HUES48 (cell line): ENCODE data around the gene FHIT.

ENCODE experiments used
- H3K27ac ChIP-seq: one replicate; pipeline ENCODE4 v1.7.0; 2013; ENCODE audit warnings: low read depth, low read length, inconsistent platforms
- H3K27me3 ChIP-seq: 2 replicates; pipeline ENCODE4 v1.6.1; 2013; ENCODE audit warnings: mild to moderate bottlenecking, low read length; ENCODE audit not compliant: control insufficient read depth, insufficient read depth
- H3K36me3 ChIP-seq: 2 replicates; pipeline ENCODE4 v1.6.1; 2013; ENCODE audit warnings: low read length; ENCODE audit not compliant: control insufficient read depth, insufficient read depth
- H3K4me1 ChIP-seq: 2 replicates; pipeline ENCODE4 v1.6.1; 2013; ENCODE audit warnings: mild to moderate bottlenecking, low read length; ENCODE audit not compliant: control insufficient read depth, insufficient read depth
- H3K4me3 ChIP-seq: 2 replicates; pipeline ENCODE4 v1.5.1; 2013; ENCODE audit warnings: mild to moderate bottlenecking, low read depth, low read length
- H3K9ac ChIP-seq: 2 replicates; pipeline ENCODE4 v1.6.1; 2013; ENCODE audit warnings: mild to moderate bottlenecking, low read depth, low read length, moderate library complexity
- H3K9me3 ChIP-seq: 2 replicates; pipeline ENCODE4 v1.6.1; 2013; ENCODE audit warnings: low read length; ENCODE audit not compliant: control insufficient read depth, insufficient read depth

The FHIT gene

GRCh38 chr3:61251174-61251972 is at the start of gene FHIT:
TSS of gene FHIT (minus strand) at chr3:61251452.
- H3K27ac ChIP-seq = peak within 1 kb of the TSS; percentile 46
- peak within 1 kb of the TSS; percentile 78 for H3K9ac ChIP-seq
- H3K9me3 ChIP-seq = no peaks in the 10 kb centered on the region
- H3K4me3 ChIP-seq = peak within 1 kb of the TSS; percentile 82
- H3K27me3 ChIP-seq = no peaks in the 10 kb centered on the region
- H3K36me3 ChIP-seq = no peaks in the 10 kb centered on the region
- H3K4me1 ChIP-seq = peaks cover 16% of the 10 kb centered on the region

- Histone ChIP-seq H3K4me1 (peaks cover 9% of the 10 kb centered on the region; the same call in 1 of the 2 replicates), H3K9ac (no peak overlapping the region), H3K27me3 (no peaks in the 10 kb centered on the region), H3K9me3 (no peaks in the 10 kb centered on the region), H3K27ac (no peak overlapping the region), H3K4me3 (no peak overlapping the region), H3K36me3 (no peaks in the 10 kb centered on the region)
Observed at GRCh38 chr3:61300786-61301185, 49.5 kb upstream of the FHIT start.

- peaks cover 12% of the 10 kb centered on the region; the same call in 1 of the 2 replicates for H3K4me1 ChIP-seq
- H3K9ac ChIP-seq = no peak overlapping the region
- no peak overlapping the region for H3K4me3 ChIP-seq
- no peaks in the 10 kb centered on the region for H3K27me3 ChIP-seq
- H3K27ac ChIP-seq = no peak overlapping the region
- no peaks in the 10 kb centered on the region for H3K36me3 ChIP-seq
- no peaks in the 10 kb centered on the region for H3K9me3 ChIP-seq
Observed at GRCh38 chr3:61300006-61300380, 48.7 kb upstream of the FHIT start.

- Histone ChIP-seq H3K9me3 (no peaks in the 10 kb centered on the region), H3K4me3 (no peak overlapping the region), H3K27ac (no peak overlapping the region), H3K27me3 (no peaks in the 10 kb centered on the region), H3K4me1 (peaks cover 12% of the 10 kb centered on the region; the same call in 1 of the 2 replicates), H3K36me3 (no peaks in the 10 kb centered on the region), H3K9ac (no peak overlapping the region)
Observed at GRCh38 chr3:61299343-61300005, 48.2 kb upstream of the FHIT start.

GRCh38 chr3:61297821-61298220 is 46.6 kb upstream of the FHIT start:
- Histone ChIP-seq H3K4me1 (peaks cover 12% of the 10 kb centered on the region; the same call in 1 of the 2 replicates), H3K4me3 (no peak overlapping the region), H3K9ac (no peak overlapping the region), H3K27ac (no peak overlapping the region), H3K36me3 (no peaks in the 10 kb centered on the region), H3K27me3 (no peaks in the 10 kb centered on the region), H3K9me3 (no peaks in the 10 kb centered on the region)

GRCh38 chr3:61288446-61288845 is 37.2 kb upstream of the FHIT start:
- Histone ChIP-seq H3K4me1 (no peaks in the 10 kb centered on the region), H3K4me3 (no peak overlapping the region), H3K27ac (no peak overlapping the region), H3K27me3 (no peaks in the 10 kb centered on the region), H3K9me3 (no peaks in the 10 kb centered on the region), H3K9ac (no peak overlapping the region), H3K36me3 (no peaks in the 10 kb centered on the region)

GRCh38 chr3:61283876-61284275 is 32.6 kb upstream of the FHIT start:
- no peak overlapping the region for H3K27ac ChIP-seq
- H3K9ac ChIP-seq = no peak overlapping the region
- no peak overlapping the region for H3K4me3 ChIP-seq
- H3K4me1 ChIP-seq = no peaks in the 10 kb centered on the region
- no peaks in the 10 kb centered on the region for H3K27me3 ChIP-seq
- no peaks in the 10 kb centered on the region for H3K36me3 ChIP-seq
- no peaks in the 10 kb centered on the region for H3K9me3 ChIP-seq

- Histone ChIP-seq H3K27ac (no peak overlapping the region), H3K4me3 (no peak overlapping the region), H3K27me3 (no peaks in the 10 kb centered on the region), H3K36me3 (no peaks in the 10 kb centered on the region), H3K9ac (no peak overlapping the region), H3K4me1 (no peaks in the 10 kb centered on the region), H3K9me3 (no peaks in the 10 kb centered on the region)
Observed at GRCh38 chr3:61278713-61279112, 27.5 kb upstream of the FHIT start.

GRCh38 chr3:61277411-61277810 is 26.2 kb upstream of the FHIT start:
- Histone ChIP-seq H3K9me3 (no peaks in the 10 kb centered on the region), H3K27ac (no peak overlapping the region), H3K9ac (no peak overlapping the region), H3K4me1 (no peaks in the 10 kb centered on the region), H3K4me3 (no peak overlapping the region), H3K27me3 (no peaks in the 10 kb centered on the region), H3K36me3 (no peaks in the 10 kb centered on the region)

- H3K4me3 ChIP-seq = no peak overlapping the region
- no peaks in the 10 kb centered on the region for H3K9me3 ChIP-seq
- no peak overlapping the region for H3K27ac ChIP-seq
- no peaks in the 10 kb centered on the region for H3K27me3 ChIP-seq
- H3K36me3 ChIP-seq = no peaks in the 10 kb centered on the region
- H3K9ac ChIP-seq = no peak overlapping the region
- H3K4me1 ChIP-seq = no peaks in the 10 kb centered on the region
Observed at GRCh38 chr3:61269435-61269834, 18.2 kb upstream of the FHIT start.

GRCh38 chr3:61268644-61269043 is 17.4 kb upstream of the FHIT start:
- H3K9ac ChIP-seq = no peak overlapping the region
- H3K27ac ChIP-seq = no peak overlapping the region
- H3K4me3 ChIP-seq = no peak overlapping the region
- H3K9me3 ChIP-seq = no peaks in the 10 kb centered on the region
- H3K36me3 ChIP-seq = no peaks in the 10 kb centered on the region
- H3K4me1 ChIP-seq = no peaks in the 10 kb centered on the region
- H3K27me3 ChIP-seq = no peaks in the 10 kb centered on the region
